HG02763 (cell line): Measurements from ENCODE around the gene ADRM1.
A peak's percentile ranks its signal among the peaks of the same experiment; 100 is the strongest.

Experiments used
- ATAC-seq: cut with Tn5 transposase; IDR thresholded peaks from one replicate; pipeline ENCODE4 v1.9.1; 2021; ENCODE audit warnings: mild to moderate bottlenecking, moderate library complexity; ENCODE audit not compliant: unreplicated experiment

Gene ADRM1, protein sequence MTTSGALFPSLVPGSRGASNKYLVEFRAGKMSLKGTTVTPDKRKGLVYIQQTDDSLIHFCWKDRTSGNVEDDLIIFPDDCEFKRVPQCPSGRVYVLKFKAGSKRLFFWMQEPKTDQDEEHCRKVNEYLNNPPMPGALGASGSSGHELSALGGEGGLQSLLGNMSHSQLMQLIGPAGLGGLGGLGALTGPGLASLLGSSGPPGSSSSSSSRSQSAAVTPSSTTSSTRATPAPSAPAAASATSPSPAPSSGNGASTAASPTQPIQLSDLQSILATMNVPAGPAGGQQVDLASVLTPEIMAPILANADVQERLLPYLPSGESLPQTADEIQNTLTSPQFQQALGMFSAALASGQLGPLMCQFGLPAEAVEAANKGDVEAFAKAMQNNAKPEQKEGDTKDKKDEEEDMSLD

DNA sequence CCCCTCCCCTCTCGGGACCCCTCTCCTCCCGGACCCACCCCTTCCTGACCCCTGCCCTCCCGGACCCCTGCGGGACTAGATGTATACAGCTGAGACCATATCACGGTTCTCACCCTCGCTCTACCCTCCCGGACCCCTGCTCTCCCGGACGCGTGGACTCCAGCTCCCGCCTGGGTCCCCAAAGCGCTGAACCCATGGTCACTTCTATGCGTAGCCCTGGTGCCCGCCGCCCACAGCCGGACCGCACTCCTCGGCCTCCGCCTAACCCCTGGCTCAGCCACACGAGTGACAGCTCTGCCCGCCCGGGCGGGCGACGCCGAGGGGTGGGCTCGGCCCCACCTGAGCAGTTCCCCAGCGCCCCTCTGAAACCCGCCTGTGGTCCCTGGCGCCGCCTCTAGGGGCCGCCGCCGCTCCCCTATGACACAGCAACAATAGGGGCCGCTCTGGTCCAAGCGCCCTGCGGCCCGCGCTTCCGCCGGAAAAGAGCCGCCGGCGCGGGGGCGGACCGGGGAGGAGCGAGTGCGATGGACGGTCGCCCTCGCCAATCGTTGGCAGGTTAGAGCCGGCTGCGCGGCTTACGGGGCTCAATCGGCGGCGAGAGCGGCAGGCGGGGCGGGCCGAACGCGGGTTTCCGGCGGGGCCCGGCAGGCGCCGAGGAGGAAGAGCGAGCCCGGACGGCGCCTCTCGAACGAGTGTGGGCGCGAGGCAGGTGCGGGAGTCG, at the start of gene ADRM1:
Gene ADRM1 (plus strand): TSS at position 657 of the 721 bp plus-strand sequence. CDS start 572 bp downstream, outside the sequence.
- peak; percentile 83 for ATAC-seq

GRCh38 chr20:62253398-62253797, 49.4 kb upstream of the ADRM1 start:
- ATAC-seq, result no peak

- no peak for ATAC-seq
Measured at GRCh38 chr20:62254021-62254724, 48.6 kb upstream of the ADRM1 start.

DNA sequence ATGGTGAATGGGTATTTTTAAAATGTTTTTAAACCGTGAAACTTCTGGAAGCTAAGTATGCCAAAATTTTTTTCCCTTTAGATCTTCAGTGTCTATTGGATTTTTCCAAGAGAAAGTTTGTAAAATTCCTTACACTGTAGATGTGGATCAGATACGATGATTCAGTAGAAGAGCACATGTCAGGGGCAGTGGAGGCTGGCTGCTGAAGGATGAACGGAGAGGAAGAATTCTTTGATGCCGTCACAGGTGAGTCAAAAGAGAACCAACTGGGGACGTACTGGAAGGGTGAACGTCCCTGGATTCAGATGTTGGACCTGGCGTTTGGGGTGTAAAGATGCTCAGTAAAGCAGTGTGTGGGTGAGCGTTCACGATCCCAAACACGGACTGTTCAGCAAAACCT, 46.8 kb upstream of the ADRM1 start:
- ATAC-seq, result no peak

- no peak for ATAC-seq
Measured at GRCh38 chr20:62258499-62259293, 44.1 kb upstream of the ADRM1 start.

DNA sequence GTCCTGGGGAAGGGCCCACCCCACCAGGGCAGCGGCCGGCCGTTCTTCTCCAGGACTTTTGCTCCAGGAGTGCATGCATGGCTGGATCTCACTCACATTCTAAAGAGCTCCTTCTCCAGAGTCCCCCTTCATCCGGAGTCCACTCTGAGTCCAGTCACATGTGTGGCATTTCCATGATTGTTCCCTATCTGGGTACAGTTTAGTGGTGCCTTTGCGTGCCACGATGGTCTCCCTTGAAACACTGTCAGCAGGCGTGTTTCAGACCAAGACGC, 43.6 kb upstream of the ADRM1 start:
- no peak for ATAC-seq

- no peak for ATAC-seq
Measured at GRCh38 chr20:62262064-62262463, 40.7 kb upstream of the ADRM1 start.

GRCh38 chr20:62263396-62263795, 39.4 kb upstream of the ADRM1 start:
- ATAC-seq, result no peak

DNA sequence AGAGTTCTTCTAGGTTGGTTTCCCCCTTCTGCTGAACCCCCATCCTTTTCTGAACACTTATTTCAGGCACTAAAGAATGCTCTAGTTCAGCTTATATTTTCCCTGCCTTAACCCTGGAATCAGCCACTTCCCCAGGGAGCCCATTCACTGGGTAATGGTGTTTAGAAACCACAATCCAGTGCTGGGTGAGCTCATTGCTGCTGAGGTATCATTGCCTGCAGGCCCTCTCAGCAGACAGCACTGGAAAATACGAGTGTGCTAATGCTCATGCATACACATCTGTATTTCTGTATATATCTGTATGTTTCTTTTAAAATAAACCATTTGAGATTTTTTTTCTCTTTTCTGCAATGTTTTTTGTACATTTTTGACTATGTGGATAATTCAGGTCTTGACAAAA, 37.4 kb upstream of the ADRM1 start:
- ATAC-seq, result no peak

- no peak for ATAC-seq
Measured at GRCh38 chr20:62266340-62266739, 36.5 kb upstream of the ADRM1 start.

GRCh38 chr20:62266851-62267250, 35.9 kb upstream of the ADRM1 start:
- ATAC-seq, result no peak

DNA sequence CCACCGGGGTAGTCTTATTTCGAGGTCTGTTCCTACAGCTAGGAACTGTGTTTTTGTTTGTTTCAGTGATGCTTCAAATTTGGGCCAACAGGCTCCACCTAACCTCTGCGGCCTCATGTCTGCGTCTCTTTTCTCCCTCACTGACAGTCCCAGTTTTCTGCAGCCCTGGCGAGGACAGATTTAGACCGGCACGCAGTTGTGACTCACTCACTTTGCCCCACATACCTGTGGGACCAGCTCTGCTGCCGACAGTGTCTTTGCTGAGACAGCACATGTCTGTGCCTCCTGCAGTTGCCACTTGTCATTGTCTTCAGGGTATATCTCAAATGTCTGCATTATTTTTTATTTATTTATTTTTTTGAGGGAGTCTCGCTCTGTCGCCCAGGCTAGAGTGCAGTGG, 35.3 kb upstream of the ADRM1 start:
- ATAC-seq, result no peak

- ATAC-seq, result no peak
Measured at GRCh38 chr20:62268228-62268900, 34.4 kb upstream of the ADRM1 start.

- ATAC-seq, result no peak
Measured at GRCh38 chr20:62269378-62269777, 33.4 kb upstream of the ADRM1 start.

DNA sequence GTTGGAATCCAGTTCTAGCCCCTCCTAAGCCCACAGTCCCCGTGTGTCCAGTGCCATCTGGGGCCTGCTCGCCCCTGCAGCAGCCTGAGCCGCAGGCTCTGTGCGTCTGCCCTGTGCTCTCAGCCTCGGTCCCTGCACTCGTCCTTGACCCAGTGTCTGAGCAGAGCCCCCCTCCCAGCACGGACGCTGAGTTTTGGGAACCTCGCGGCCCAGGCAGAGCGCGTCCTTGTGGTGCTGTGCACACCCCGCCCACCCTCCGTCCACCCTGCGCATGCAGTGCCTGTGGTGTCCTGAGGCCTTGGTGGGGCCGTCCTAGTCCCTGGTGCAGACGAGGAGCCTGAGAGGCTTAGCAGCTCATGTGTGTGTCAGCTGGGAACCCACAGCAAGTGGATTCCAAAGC, 32.9 kb upstream of the ADRM1 start:
- ATAC-seq, result no peak

DNA sequence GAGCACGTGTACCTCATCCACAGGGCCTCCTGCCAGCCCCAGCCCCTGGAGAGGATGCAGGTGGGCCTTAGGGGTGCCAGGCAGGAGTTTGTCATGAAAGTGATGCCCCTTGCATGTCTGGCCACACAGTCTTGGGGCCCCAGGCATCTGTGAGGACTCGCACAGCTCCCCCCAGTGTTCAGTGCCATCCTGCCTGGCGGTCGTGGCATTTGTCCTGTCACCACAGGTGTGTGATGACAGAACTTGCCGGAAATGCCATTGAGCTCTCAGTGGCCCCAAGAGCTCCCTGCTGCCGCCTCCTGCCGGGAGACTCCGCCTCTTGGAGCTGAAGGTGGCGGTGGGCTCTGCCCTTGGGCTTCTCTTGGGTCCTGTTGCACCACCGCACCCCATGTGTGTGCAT, 30.6 kb upstream of the ADRM1 start:
- no peak for ATAC-seq

DNA sequence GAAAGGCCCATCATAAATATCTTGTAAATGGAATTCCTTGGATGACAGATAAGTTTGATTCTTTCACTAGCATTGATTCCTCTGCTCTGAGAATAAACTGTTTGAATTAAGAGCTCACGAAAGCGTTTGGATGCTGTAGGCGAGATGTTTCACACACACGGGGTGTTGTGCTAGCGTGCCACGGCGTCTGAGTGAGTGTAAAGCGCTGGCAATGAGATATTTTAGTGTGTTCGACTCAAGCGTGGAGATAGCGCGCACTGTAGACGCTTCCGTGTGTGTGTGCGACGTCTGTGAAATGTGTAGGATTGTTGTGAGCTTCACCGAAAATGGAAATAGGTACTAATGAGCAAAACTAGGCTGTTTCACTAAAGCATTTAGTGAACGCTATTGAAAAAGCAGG, 29.4 kb upstream of the ADRM1 start:
- ATAC-seq, result no peak

DNA sequence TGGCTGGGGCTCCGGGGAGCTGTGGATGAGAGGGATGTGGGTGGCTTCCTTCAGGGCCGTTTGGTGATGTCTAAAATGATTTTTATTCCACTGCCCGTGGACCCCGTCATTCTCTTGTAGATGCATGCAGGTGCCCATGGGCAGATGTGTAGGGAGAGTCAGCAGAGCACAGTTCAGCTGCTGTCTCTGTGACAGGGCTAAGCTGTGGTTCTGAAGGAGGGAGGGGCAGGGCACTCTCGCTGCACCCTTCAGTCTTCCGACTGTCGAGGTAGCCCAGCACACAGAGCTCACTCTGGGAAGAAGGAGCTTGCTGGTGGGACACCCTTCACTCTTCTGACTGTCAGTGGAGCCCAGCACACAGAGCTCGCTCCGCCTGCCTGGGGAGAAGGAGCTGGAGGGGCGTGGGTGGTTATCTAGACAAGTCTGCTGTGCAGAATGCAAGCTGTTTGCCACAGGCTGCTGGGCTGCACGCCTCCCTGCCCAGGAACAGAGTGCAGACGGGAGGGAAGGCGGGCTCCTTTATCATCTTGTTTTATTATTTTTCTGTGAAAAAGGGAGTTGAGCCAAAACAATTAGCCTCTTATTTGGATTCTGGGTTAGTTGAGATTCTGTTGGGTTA, 28.4 kb upstream of the ADRM1 start:
- no peak for ATAC-seq

DNA sequence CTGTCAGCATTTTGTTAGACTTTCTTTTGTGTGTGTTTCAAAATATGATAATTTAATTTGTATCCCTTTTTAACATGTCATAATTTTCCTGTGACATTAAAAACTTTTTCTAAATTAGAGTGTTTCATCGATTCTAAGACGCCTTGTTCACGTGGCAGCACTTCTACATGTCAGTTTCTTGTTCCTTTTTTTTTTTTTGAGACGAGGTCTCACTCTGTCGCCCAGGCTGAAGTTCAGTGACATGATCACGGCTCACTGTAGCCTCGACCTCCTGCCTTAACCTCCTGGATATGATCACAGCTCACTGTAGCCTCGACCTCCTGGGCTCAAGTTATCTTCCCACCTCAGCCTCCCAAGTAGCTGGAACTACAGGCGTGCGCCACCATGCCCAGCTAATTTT, 27.6 kb upstream of the ADRM1 start:
- ATAC-seq, result no peak

GRCh38 chr20:62276439-62276838, 26.4 kb upstream of the ADRM1 start:
- no peak for ATAC-seq
